Esophagus muscularis mucosa (tissue), 4 donors: ENCODE measurements around the gene GBGT1. TPM values are rescaled to one million over a fixed set of nuclear protein-coding genes. Genes with fewer than 3 reads are reported as not detected.

Experiments
- DNase-seq: peaks from one replicate; pipeline ENCODE4 v3.0.0-alpha.2; 2017; ENCODE audit errors: extremely low spot score
- H3K27ac ChIP-seq, 4 donors: fragments of 200-600 bp; sonication (generic); replicated peaks in 1 of 4; 1 replicate in 3 of 4; 2 replicates in 1 of 4; pipeline ENCODE4 v1.5.1; 2016 to 2019; ENCODE audit warnings: mild to moderate bottlenecking in 1 of 4
- H3K27me3 ChIP-seq, 4 donors: fragments of 200-600 bp; sonication (generic); one replicate each; pipeline versions ENCODE4 v1.5.1 to v1.6.0; 2016 to 2019
- H3K36me3 ChIP-seq, 4 donors: fragments of 200-600 bp; sonication (generic); one replicate each; pipeline ENCODE4 v1.5.1; 2016 to 2019
- H3K4me1 ChIP-seq, 4 donors: fragments of 200-600 bp; sonication (generic); one replicate each; pipeline ENCODE4 v1.5.1; 2016 to 2019
- H3K4me3 ChIP-seq, 4 donors: fragments of 200-600 bp; sonication (generic); 1 replicate in 2 of 4; 2 replicates in 2 of 4; pipeline ENCODE4 v1.5.1; 2016 to 2019; ENCODE audit warnings: mild to moderate bottlenecking in 4 of 4, moderate library complexity in 1 of 4
- H3K9me3 ChIP-seq, 4 donors: fragments of 200-600 bp; sonication (generic); 1 replicate in 3 of 4; 2 replicates in 1 of 4; pipeline ENCODE4 v1.5.1; 2016 to 2019
- EP300 ChIP-seq: sonication (generic); formaldehyde crosslinking; IDR thresholded peaks from one replicate; pipeline ENCODE4 v1.6.1; 2017; ENCODE audit warnings: antibody characterized with exemption
- POLR2A ChIP-seq: fragments of 450-650 bp; IDR thresholded peaks from one replicate; pipeline ENCODE4 v1.6.1; 2017; ENCODE audit warnings: antibody characterized with exemption, moderate library complexity, mild to moderate bottlenecking, low read depth
- POLR2AphosphoS5 ChIP-seq, 2 donors: sonication (generic); formaldehyde crosslinking; IDR thresholded peaks; one replicate each; pipeline ENCODE4 v1.6.1; 2017; ENCODE audit warnings: antibody characterized with exemption in 2 of 2
- WGBS: methylation state at CpG from one replicate; pipeline ENCODE4 v1.1.5; 2018; 5-methylcytosine and 5-hydroxymethylcytosine counted together
- intact Hi-C: fragments of 100-400 bp; cut with DNase I; formaldehyde crosslinking; loops from one replicate; pipeline ENCODE4 v1.15.1; 2023
- total RNA-seq, 4 donors: library from RNA; depleted of rRNA; stranded (reverse); fragments of >200 nt; gene quantifications; one replicate each; pipeline versions ENCODE4 v1.1.0 to v1.2.1, GENCODE V29; 2016
- TF ChIP-seq, protein P1 (sequence below), 3 experiments: fragments of 200-600 bp in 2 of 3; fragments of 450-650 bp in 1 of 3; sonication (generic) in 2 of 3; IDR thresholded peaks; one replicate each; pipeline ENCODE4 v1.5.1; 2017 to 2019; ENCODE audit warnings: antibody characterized with exemption in 3 of 3, mild to moderate bottlenecking in 2 of 3, moderate library complexity in 1 of 3

Gene GBGT1
- total RNA-seq, 4 donors from 2014 or later: 15.9 to 19.1 (median 17.5) TPM

DNA sequence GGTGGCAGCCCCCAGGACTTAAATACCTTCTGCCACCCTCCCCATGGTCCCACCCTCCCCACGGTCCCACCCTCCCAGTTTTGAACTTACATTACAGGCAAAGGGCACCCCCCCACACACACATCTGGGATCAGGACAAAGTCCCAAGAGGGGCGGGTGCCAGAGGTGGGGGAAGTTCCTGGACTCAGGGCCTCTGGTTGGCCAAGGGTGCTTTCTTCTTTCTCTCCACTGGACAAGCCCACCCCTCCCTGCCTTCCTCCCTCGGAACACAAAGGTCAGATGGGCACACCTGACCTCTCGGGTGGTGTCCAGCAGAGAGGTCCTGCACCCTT is 23.6 kb downstream of the GBGT1 start:
- H3K4me3 ChIP-seq: no peak overlapping the region
- H3K27me3 ChIP-seq: no peaks in the 10 kb centered on the region
- no peak for DNase-seq
- peak overlapping the region in 3 of 4 donors; percentile 45 to 93 (median 84) for H3K27ac ChIP-seq
- intact Hi-C loops: no loop called here
- TF ChIP-seq POLR2AphosphoS5 (IDR thresholded peaks at IDR 0.05) (no peak), EP300 (no peak), POLR2A (no peak)
- TF ChIP-seq, protein P1, sequence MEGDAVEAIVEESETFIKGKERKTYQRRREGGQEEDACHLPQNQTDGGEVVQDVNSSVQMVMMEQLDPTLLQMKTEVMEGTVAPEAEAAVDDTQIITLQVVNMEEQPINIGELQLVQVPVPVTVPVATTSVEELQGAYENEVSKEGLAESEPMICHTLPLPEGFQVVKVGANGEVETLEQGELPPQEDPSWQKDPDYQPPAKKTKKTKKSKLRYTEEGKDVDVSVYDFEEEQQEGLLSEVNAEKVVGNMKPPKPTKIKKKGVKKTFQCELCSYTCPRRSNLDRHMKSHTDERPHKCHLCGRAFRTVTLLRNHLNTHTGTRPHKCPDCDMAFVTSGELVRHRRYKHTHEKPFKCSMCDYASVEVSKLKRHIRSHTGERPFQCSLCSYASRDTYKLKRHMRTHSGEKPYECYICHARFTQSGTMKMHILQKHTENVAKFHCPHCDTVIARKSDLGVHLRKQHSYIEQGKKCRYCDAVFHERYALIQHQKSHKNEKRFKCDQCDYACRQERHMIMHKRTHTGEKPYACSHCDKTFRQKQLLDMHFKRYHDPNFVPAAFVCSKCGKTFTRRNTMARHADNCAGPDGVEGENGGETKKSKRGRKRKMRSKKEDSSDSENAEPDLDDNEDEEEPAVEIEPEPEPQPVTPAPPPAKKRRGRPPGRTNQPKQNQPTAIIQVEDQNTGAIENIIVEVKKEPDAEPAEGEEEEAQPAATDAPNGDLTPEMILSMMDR (IDR thresholded peaks at IDR 0.05): no peak
- no peaks in the 10 kb centered on the region for H3K9me3 ChIP-seq
- no peaks in the 10 kb centered on the region for H3K36me3 ChIP-seq
- WGBS: 56% methylated on average over 3 of the region's 4 CpGs
- H3K4me1 ChIP-seq: peaks cover 69 to 100% (median 97%) of the 10 kb centered on the region in 4 donors

DNA sequence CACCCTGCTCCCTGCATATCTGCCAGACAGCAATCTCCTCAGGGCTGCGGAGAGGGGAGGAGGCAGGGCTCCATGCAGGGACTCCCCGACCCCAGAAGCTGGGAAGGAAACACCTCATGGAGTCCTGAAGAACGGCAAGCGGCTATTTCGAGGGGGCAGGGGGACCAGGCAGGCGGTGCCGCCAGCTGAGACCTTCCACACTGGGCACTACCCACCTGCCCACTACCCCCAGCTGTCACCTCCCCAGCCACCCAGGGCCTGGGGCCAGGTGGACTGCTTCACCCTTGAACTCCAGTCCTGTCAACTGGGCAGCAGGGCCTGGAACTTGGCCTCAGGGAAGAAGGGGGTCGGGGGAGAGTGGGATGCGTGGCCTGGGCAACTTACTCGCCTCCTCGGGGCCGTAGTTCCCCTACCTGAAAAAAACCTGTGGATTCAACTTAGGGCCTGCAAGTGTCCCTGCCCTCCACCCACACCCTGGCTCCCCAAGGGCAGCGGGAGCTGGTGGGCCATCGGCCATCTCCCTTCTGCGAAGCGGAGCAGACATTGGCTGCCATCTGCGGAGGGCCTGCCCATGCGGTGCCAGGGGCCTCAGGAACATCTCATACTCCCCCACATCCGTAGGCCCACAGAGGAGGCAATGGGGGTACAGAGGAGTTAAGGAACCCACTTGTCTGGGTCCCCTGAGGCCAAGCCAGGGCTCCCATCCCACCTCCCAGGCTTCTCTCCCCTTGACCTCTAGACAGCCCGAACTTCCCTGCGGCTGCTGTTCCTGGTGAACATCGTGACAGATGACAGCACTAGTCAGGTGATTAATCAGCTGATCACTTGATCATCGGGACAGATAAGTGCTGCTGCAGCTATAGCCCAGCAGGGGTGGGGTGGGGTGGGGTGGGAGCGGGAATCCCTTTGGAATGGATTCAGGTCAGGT is 24.2 kb downstream of the GBGT1 start:
- WGBS: 80% methylated on average over 6 of the region's 24 CpGs
- Histone ChIP-seq H3K27ac (peak overlapping the region in 3 of 4 donors; percentile 45 to 93 (median 84)), H3K27me3 (no peaks in the 10 kb centered on the region), H3K9me3 (no peaks in the 10 kb centered on the region), H3K36me3 (no peaks in the 10 kb centered on the region), H3K4me1 (peaks cover 69 to 100% (median 97%) of the 10 kb centered on the region in 4 donors), H3K4me3 (no peak overlapping the region)
- DNase-seq: no peak
- intact Hi-C loops: no loop called here
- TF ChIP-seq, protein P1 (IDR thresholded peaks at IDR 0.05): no peak
- TF ChIP-seq EP300: no peak
- TF ChIP-seq POLR2A: no peak

DNA sequence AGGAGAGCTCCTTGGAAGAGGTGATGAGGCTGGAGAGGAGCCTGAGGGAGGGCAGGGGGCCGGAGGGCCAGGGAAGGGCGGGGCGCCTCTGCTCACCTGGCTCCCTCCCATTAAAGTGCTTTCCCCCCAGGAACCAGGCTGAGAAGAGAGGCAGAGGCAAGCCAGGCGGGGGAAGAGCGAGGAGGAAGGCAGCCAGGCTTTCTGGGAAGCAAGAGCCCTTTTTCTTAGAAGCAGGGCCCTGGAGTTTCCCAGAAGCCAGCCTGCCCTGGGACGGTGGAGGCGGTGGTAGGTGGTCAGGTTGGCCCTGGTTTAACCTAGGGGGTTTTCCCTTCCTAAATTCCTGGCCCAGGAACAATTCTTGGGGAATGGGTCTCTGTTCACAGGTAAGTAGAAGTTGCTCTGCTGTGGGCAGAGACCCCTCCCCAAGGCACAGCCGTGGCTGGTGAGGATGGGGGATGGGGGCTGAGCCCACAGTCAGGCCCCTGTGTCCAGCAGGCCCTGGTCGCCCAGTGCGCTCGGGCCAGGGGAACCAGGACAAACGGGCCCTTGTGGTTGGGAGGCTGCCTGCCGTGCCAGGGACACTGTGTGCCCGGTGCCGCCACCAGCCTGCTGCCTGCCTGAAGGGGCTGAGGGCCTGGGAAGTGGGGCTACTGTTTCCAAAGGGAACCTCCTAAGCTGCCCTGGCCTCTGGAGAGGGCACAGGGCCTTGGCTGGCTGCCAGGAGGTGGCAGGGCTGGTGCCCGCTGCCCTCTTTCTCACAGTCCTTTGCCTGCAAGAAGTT is 26.1 kb downstream of the GBGT1 start:
- Histone ChIP-seq H3K4me3 (no peak overlapping the region), H3K27me3 (no peaks in the 10 kb centered on the region), H3K4me1 (peaks cover 69 to 100% (median 98%) of the 10 kb centered on the region in 4 donors), H3K36me3 (no peaks in the 10 kb centered on the region), H3K9me3 (no peaks in the 10 kb centered on the region), H3K27ac (peak overlapping the region; percentile 58 to 93 (median 75))
- no peak for DNase-seq
- TF ChIP-seq POLR2AphosphoS5 (IDR thresholded peaks at IDR 0.05) (peak; percentile 3 to 42), POLR2A (no peak)
- TF ChIP-seq, protein P1 (IDR thresholded peaks at IDR 0.05): no peak
- intact Hi-C loops: no loop called here
- 76% methylated on average over 11 of the region's 16 CpGs for WGBS

GRCh38 chr9:133135146-133135745 is 28.5 kb downstream of the GBGT1 start:
- peaks cover 73 to 95% (median 89%) of the 10 kb centered on the region in 4 donors for H3K4me1 ChIP-seq

More at GRCh38 chr9:133135146-133135745, 28.5 kb downstream of the GBGT1 start:
- Histone ChIP-seq H3K36me3 (no peaks in the 10 kb centered on the region), H3K9me3 (no peaks in the 10 kb centered on the region), H3K27me3 (no peaks in the 10 kb centered on the region), H3K27ac (peak overlapping the region; percentile 84 to 93 (median 88)), H3K4me3 (no peak overlapping the region)
- WGBS: 24% methylated on average over 4 of the region's 8 CpGs
- DNase-seq: no peak
- intact Hi-C loops: no loop called here
- TF ChIP-seq EP300 (no peak), POLR2AphosphoS5 (IDR thresholded peaks at IDR 0.05) (peak; percentile 24 to 31), POLR2A (no peak)
- TF ChIP-seq, protein P1 (IDR thresholded peaks at IDR 0.05): no peak
